ENCODE results near the gene UBE2I. TPM values are rescaled to one million over a fixed set of nuclear protein-coding genes. Genes with fewer than 3 reads are reported as not detected.

The UBE2I gene
- total RNA-seq, 1 donor from 2014 or later = 143 TPM

DNA sequence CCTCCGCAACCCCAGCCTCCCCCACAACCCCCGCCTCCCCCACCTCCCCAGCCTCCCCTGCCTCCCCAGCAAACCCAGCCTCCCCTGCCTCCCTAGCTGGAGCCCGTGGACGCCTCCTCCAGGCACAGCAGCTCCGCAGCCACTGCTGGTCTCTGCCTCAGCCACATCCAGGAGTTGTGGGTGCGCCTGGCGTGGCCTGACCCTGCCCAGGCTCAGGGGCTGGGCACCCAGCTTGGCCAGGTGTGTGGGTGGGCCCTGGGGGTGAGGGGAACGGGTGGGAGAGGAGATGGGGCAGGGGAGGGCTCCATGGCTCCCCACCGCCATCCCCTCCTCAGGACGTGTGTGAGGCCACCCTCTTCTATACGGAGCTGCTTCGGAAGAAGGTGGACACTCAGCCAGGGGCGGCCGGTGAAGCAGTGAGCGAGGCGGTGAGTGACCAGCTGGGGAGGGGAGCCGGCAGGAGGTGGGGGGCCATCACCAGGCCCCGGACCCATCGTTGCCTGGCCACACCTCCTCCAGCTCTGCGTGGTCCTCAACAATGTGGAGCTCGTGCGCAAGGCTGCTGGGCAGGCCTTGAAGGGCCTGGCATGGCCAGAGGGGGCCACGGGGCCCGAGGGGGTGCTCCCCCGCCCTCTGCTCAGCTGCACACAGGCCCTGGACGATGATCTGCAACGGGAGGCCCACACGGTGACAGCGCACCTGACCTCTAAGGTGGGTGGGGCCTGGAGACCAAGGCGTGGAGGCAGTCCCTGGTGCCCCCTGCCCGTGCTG is 36.4 kb downstream of the UBE2I start:
- FAIRE-seq (no peak), DNase-seq (ENCODE audit: low read depth) (no peak)
- H3K36me3 Mint-ChIP-seq (ENCODE audit: low read depth, unreplicated experiment) = no peaks in the 10 kb centered on the region
- no peak overlapping the region for H3K27ac Mint-ChIP-seq (ENCODE audit: unreplicated experiment)
- H4K20me1 ChIP-seq (ENCODE audit: insufficient read depth, low read length) = peaks cover 9% of the 10 kb centered on the region
- H2AFZ ChIP-seq (ENCODE audit: low read depth, low read length) = no peak overlapping the region
- H3K4me3 Mint-ChIP-seq (ENCODE audit: unreplicated experiment) = no peak overlapping the region
- no peak overlapping the region for H3K27ac ChIP-seq (ENCODE audit: low read depth, low read length)
- peaks cover 11% of the 10 kb centered on the region for H3K79me2 ChIP-seq (ENCODE audit: insufficient read depth, low read length)
- no peaks in the 10 kb centered on the region for H3K9me3 Mint-ChIP-seq (ENCODE audit: unreplicated experiment)
- H3K4me1 ChIP-seq (ENCODE audit: insufficient read depth, low read length) = peaks cover 7% of the 10 kb centered on the region
- no peaks in the 10 kb centered on the region for H3K36me3 ChIP-seq (ENCODE audit: insufficient read depth, low read length)
- H3K9me3 ChIP-seq (ENCODE audit: insufficient read depth, low read depth, low read length) = no peaks in the 10 kb centered on the region
- peaks cover 5% of the 10 kb centered on the region for H3K4me1 Mint-ChIP-seq (ENCODE audit: low read depth, unreplicated experiment)
- no peak overlapping the region for H3K4me2 ChIP-seq (ENCODE audit: low read length)
- TF ChIP-seq, protein P1, sequence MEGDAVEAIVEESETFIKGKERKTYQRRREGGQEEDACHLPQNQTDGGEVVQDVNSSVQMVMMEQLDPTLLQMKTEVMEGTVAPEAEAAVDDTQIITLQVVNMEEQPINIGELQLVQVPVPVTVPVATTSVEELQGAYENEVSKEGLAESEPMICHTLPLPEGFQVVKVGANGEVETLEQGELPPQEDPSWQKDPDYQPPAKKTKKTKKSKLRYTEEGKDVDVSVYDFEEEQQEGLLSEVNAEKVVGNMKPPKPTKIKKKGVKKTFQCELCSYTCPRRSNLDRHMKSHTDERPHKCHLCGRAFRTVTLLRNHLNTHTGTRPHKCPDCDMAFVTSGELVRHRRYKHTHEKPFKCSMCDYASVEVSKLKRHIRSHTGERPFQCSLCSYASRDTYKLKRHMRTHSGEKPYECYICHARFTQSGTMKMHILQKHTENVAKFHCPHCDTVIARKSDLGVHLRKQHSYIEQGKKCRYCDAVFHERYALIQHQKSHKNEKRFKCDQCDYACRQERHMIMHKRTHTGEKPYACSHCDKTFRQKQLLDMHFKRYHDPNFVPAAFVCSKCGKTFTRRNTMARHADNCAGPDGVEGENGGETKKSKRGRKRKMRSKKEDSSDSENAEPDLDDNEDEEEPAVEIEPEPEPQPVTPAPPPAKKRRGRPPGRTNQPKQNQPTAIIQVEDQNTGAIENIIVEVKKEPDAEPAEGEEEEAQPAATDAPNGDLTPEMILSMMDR (IDR thresholded peaks at IDR 0.05; ENCODE audit: insufficient read depth, low read depth, low read length) = no peak
- TF ChIP-seq EZH2 (IDR thresholded peaks at IDR 0.05; ENCODE audit: insufficient read depth, low read length) = no peak
- H3K27me3 Mint-ChIP-seq (ENCODE audit: low read depth, unreplicated experiment) = peaks cover 6% of the 10 kb centered on the region
- no peaks in the 10 kb centered on the region for H3K27me3 ChIP-seq (ENCODE audit: insufficient read depth, low read length)
- no peak overlapping the region for H3K4me3 ChIP-seq (ENCODE audit: insufficient read depth, low read depth, low read length)
- H3K9ac ChIP-seq (ENCODE audit: low read length) = no peak overlapping the region

DNA sequence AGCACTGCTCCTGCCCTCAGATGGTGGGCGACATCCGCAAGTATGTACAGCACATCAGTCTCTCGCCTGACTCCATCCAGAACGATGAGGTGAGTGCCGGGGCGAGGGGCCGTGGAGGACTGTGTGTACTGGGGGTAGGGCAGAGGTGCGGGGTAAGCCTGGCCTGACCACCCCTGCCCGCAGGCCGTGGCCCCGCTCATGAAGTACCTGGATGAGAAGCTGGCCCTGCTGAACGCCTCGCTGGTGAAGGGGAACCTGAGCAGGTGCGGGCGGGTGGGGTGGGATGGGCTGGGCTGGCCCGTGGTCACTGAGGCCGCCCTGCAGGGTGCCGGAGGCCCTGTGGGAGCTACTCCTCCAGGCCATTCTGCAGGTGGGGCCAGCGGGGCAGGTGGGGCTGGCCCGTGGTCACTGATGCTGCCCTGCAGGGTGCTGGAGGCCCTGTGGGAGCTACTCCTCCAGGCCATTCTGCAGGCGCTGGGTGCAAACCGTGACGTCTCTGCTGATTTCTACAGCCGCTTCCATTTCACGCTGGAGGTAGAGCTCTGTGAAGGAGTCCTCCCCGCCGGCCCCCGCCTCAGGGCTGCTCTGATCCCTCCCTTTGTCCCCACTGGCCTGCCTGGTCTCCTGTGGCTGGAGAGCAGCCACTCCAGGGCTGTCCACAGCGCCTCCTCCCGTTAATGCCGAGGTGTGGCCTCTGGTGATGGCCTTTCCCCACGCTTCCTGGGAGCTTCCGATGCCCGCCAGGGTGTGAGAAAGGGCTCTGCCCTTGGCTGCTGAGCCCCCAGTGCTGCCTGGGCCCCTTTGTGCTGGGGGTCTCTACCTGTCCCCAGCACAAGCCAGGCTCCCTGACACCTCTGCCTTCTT is 37.2 kb downstream of the UBE2I start:
- Histone ChIP-seq H3K79me2 (ENCODE audit: insufficient read depth, low read length) (peaks cover 19% of the 10 kb centered on the region), H3K4me1 (ENCODE audit: insufficient read depth, low read length) (peaks cover 11% of the 10 kb centered on the region), H3K9me3 (ENCODE audit: insufficient read depth, low read depth, low read length) (no peaks in the 10 kb centered on the region), H3K27me3 (ENCODE audit: insufficient read depth, low read length) (no peaks in the 10 kb centered on the region), H3K36me3 (ENCODE audit: insufficient read depth, low read length) (no peaks in the 10 kb centered on the region), H3K9ac (ENCODE audit: low read length) (no peak overlapping the region), H4K20me1 (ENCODE audit: insufficient read depth, low read length) (peaks cover 13% of the 10 kb centered on the region), H3K27ac (ENCODE audit: low read depth, low read length) (no peak overlapping the region), H2AFZ (ENCODE audit: low read depth, low read length) (no peak overlapping the region), H3K4me2 (ENCODE audit: low read length) (no peak overlapping the region), H3K4me3 (ENCODE audit: insufficient read depth, low read depth, low read length) (no peak overlapping the region)
- no peak for FAIRE-seq
- no peak for TF ChIP-seq EZH2 (IDR thresholded peaks at IDR 0.05; ENCODE audit: insufficient read depth, low read length)
- TF ChIP-seq, protein P1 (IDR thresholded peaks at IDR 0.05; ENCODE audit: insufficient read depth, low read depth, low read length) = no peak
- H3K27me3 Mint-ChIP-seq (ENCODE audit: low read depth, unreplicated experiment) = peaks cover 6% of the 10 kb centered on the region
- H3K4me1 Mint-ChIP-seq (ENCODE audit: low read depth, unreplicated experiment) = peaks cover 5% of the 10 kb centered on the region
- no peaks in the 10 kb centered on the region for H3K9me3 Mint-ChIP-seq (ENCODE audit: unreplicated experiment)
- H3K36me3 Mint-ChIP-seq (ENCODE audit: low read depth, unreplicated experiment) = no peaks in the 10 kb centered on the region
- DNase-seq (ENCODE audit: low read depth) = no peak
- no peak overlapping the region for H3K27ac Mint-ChIP-seq (ENCODE audit: unreplicated experiment)
- no peak overlapping the region for H3K4me3 Mint-ChIP-seq (ENCODE audit: unreplicated experiment)
